Stimulated activated CD8-positive, alpha-beta memory T cell treated with anti-CD3 and anti-CD28 coated beads, Interleukin-4, amount 100 ng/mL, for 48 hours (primary cell): Measurements from ENCODE around the gene GPR84.
"Not testable (repeated sequence)": the region's sequence is repeated elsewhere in the genome, so short reads cannot be mapped to it uniquely, and the experiment has no call there.

ENCODE experiments used
- DNase-seq: peaks from one replicate; pipeline ENCODE4 v3.0.0-alpha.2; 2020

The GPR84 gene

GRCh38 chr12:54354271-54354670 is 10.0 kb downstream of the GPR84 start:
- DNase-seq, result not testable (repeated sequence)

- no peak for DNase-seq
Measured at GRCh38 chr12:54352891-54353874, 11.1 kb downstream of the GPR84 start.

GRCh38 chr12:54352022-54352531 is 12.2 kb downstream of the GPR84 start:
- DNase-seq, result peak; percentile 63

GRCh38 chr12:54351341-54351740 is 12.9 kb downstream of the GPR84 start:
- DNase-seq, result no peak

GRCh38 chr12:54350743-54351142 is 13.5 kb downstream of the GPR84 start:
- DNase-seq, result no peak

GRCh38 chr12:54349679-54350078 is 14.6 kb downstream of the GPR84 start:
- no peak for DNase-seq

- no peak for DNase-seq
Measured at GRCh38 chr12:54349036-54349435, 15.2 kb downstream of the GPR84 start.

- DNase-seq, result no peak
Measured at GRCh38 chr12:54341378-54342300, 22.6 kb downstream of the GPR84 start.

- no peak for DNase-seq
Measured at GRCh38 chr12:54340846-54341245, 23.4 kb downstream of the GPR84 start.

GRCh38 chr12:54338698-54339296 is 25.5 kb downstream of the GPR84 start:
- no peak for DNase-seq

GRCh38 chr12:54337854-54338650 is 26.2 kb downstream of the GPR84 start:
- DNase-seq, result no peak

GRCh38 chr12:54337280-54337842 is 26.9 kb downstream of the GPR84 start:
- no peak for DNase-seq

GRCh38 chr12:54333420-54334034 is 30.8 kb downstream of the GPR84 start:
- no peak for DNase-seq

GRCh38 chr12:54331461-54331860 is 32.8 kb downstream of the GPR84 start:
- DNase-seq, result no peak

- no peak for DNase-seq
Measured at GRCh38 chr12:54330442-54330841, 33.8 kb downstream of the GPR84 start.

- DNase-seq, result no peak
Measured at GRCh38 chr12:54329759-54330158, 34.5 kb downstream of the GPR84 start.

- DNase-seq, result no peak
Measured at GRCh38 chr12:54328595-54329337, 35.5 kb downstream of the GPR84 start.

GRCh38 chr12:54325442-54326109 is 38.7 kb downstream of the GPR84 start:
- DNase-seq, result not testable (repeated sequence)

- DNase-seq, result peak; percentile 92
Measured at GRCh38 chr12:54324617-54325441, 39.5 kb downstream of the GPR84 start, which contains the start of gene COPZ1. Gene COPZ1, plus strand, starts transcription at chr12:54325131. Its CDS starts 33 bp downstream, at chr12:54325164.
